NT2/D1 (cell line): ENCODE results near the gene IGF1R.

Experiments used
- YY1 ChIP-seq: IDR thresholded peaks from 2 replicates; pipeline ENCODE4 v1.6.1; 2011; ENCODE audit not compliant: insufficient read length, insufficient read depth
- ZNF274 ChIP-seq: IDR thresholded peaks from 2 replicates; pipeline ENCODE4 v1.6.1; 2011; ENCODE audit warnings: mild to moderate bottlenecking, low read depth, low read length

GRCh38 chr15:98996624-98997023 lies 348.3 kb downstream of the IGF1R start:
- no peak for TF ChIP-seq ZNF274
- no peak for TF ChIP-seq YY1
